ENCODE results near the gene ETFBKMT.
"Not testable (repeated sequence)": the region's sequence is repeated elsewhere in the genome, so short reads cannot be mapped to it uniquely, and the experiment has no call there.

Gene ETFBKMT

GRCh38 chr12:31712877-31713276 is 53.4 kb downstream of the ETFBKMT start (continued):
- TF ChIP-seq ZNF565 (CRISPR knock-in tag; conservative IDR thresholded peaks at IDR 0.05; ENCODE audit: low read depth) (no peak), ESRRG (CRISPR knock-in tag; IDR thresholded peaks at IDR 0.05) (no peak)

GRCh38 chr12:31714406-31715271 is 55.2 kb downstream of the ETFBKMT start:
- ATAC-seq: no peak
- no peak for TF ChIP-seq POU6F1 (CRISPR knock-in tag; IDR thresholded peaks at IDR 0.05; ENCODE audit: borderline replicate concordance, low read depth)
- no peak for TF ChIP-seq ARNTL (CRISPR knock-in tag; IDR thresholded peaks at IDR 0.05; ENCODE audit: borderline replicate concordance, low read depth)
- TF ChIP-seq GLIS3 (CRISPR knock-in tag; IDR thresholded peaks at IDR 0.05): no peak
- no peak for TF ChIP-seq OSR1 (CRISPR knock-in tag; IDR thresholded peaks at IDR 0.05)
- TF ChIP-seq ZNF8 (CRISPR knock-in tag; IDR thresholded peaks at IDR 0.05): no peak

DNA sequence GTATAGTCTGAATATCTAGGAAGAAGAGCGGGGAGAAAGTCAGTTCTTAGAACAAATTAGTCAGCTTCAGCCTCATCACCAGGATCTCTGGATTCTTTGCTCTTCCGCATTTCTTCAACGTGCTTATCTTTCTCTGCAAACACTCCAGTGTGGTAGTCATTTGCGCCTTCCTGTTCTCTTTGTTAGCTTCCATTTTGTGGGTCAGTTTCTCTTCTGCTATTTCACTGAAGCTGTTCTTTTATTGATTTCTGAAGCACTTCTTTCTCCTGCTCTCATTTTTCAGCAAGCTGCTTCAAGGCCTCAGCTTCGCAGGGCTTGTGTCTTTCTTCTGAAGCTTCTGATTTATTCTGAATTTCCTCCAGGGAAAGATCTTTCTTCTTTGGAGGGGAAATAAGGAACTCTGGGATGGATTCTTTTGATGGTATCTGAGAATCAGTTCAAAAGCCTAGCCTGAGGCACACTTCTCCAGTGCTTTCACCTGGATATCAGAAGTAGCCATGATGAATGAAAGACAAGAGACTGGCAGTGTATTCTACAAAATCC is 55.9 kb downstream of the ETFBKMT start:
- no peak for TF ChIP-seq PPARA (CRISPR knock-in tag; IDR thresholded peaks at IDR 0.05; ENCODE audit: borderline replicate concordance)
- no peak for TF ChIP-seq GLIS3 (CRISPR knock-in tag; IDR thresholded peaks at IDR 0.05)
- no peak for TF ChIP-seq RARB (CRISPR knock-in tag; IDR thresholded peaks at IDR 0.05)
- TF ChIP-seq ZNF70 (CRISPR knock-in tag; IDR thresholded peaks at IDR 0.05): no peak
- no peak for TF ChIP-seq SNAI2 (CRISPR knock-in tag; IDR thresholded peaks at IDR 0.05)
- TF ChIP-seq, protein P1, sequence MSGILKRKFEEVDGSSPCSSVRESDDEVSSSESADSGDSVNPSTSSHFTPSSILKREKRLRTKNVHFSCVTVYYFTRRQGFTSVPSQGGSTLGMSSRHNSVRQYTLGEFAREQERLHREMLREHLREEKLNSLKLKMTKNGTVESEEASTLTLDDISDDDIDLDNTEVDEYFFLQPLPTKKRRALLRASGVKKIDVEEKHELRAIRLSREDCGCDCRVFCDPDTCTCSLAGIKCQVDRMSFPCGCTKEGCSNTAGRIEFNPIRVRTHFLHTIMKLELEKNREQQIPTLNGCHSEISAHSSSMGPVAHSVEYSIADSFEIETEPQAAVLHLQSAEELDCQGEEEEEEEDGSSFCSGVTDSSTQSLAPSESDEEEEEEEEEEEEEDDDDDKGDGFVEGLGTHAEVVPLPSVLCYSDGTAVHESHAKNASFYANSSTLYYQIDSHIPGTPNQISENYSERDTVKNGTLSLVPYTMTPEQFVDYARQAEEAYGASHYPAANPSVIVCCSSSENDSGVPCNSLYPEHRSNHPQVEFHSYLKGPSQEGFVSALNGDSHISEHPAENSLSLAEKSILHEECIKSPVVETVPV (CRISPR knock-in tag; IDR thresholded peaks at IDR 0.05): no peak
- no peak for TF ChIP-seq CREB5 (CRISPR knock-in tag; IDR thresholded peaks at IDR 0.05; ENCODE audit: low read depth)
- no peak for TF ChIP-seq BACH2 (CRISPR knock-in tag; IDR thresholded peaks at IDR 0.05; ENCODE audit: borderline replicate concordance)
- no peak for TF ChIP-seq POU6F1 (CRISPR knock-in tag; IDR thresholded peaks at IDR 0.05; ENCODE audit: borderline replicate concordance, low read depth)
- no peak for TF ChIP-seq ZNF565 (CRISPR knock-in tag; conservative IDR thresholded peaks at IDR 0.05; ENCODE audit: low read depth)
- TF ChIP-seq ISL1 (CRISPR knock-in tag; IDR thresholded peaks at IDR 0.05): no peak
- no peak for ATAC-seq

DNA sequence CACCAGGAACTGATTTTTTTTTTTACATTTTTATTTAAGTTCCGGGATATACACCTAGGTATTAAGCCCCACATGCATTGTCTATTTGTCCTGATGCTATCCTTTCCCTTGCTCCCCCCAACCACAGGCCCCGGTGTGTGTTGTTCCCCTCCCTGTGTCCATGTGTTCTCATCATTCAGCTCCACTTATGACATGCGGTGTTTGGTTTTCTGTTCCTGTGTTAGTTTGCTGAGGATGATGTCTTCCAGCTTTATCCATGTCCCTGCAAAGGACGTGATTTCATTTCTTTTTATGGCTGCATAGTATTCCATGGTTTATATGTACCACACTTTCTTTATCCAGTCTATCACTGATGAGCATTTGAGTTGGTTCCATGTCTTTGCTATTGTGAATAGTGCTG is 57.5 kb downstream of the ETFBKMT start:
- ATAC-seq: not testable (repeated sequence)

GRCh38 chr12:31718542-31719198 is 59.2 kb downstream of the ETFBKMT start:
- ATAC-seq: not testable (repeated sequence)

DNA sequence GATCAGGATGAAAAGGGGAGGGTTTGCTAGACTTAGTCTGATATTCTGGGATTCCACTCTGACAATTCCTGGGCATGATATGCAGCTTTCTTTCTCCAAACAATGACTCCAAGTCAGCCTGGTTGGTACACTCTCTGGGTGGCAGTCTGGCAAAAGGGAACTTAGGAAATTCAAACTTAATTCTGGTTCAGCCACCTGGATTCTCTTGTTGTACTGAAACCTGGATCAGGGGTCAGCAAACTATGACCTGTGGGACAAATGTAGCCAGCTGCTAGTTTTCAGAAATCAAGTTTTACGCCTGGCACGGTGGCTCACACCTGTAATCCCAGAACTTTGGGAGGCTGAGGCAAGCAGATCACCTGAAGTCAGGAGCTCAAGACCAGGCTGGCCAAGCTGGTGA is 63.1 kb downstream of the ETFBKMT start:
- ATAC-seq: no peak
- TF ChIP-seq GLIS3 (CRISPR knock-in tag; IDR thresholded peaks at IDR 0.05) (no peak), SNAI2 (CRISPR knock-in tag; IDR thresholded peaks at IDR 0.05) (no peak), ZNF8 (CRISPR knock-in tag; IDR thresholded peaks at IDR 0.05) (no peak), ZNF565 (CRISPR knock-in tag; conservative IDR thresholded peaks at IDR 0.05; ENCODE audit: low read depth) (no peak), ZNF70 (CRISPR knock-in tag; IDR thresholded peaks at IDR 0.05) (no peak), BACH2 (CRISPR knock-in tag; IDR thresholded peaks at IDR 0.05; ENCODE audit: borderline replicate concordance) (no peak), TCF4 (CRISPR knock-in tag; IDR thresholded peaks at IDR 0.05; ENCODE audit: borderline replicate concordance) (no peak), CREB5 (CRISPR knock-in tag; IDR thresholded peaks at IDR 0.05; ENCODE audit: low read depth) (no peak), PPARA (CRISPR knock-in tag; IDR thresholded peaks at IDR 0.05; ENCODE audit: borderline replicate concordance) (no peak), ZFP30 (CRISPR knock-in tag; IDR thresholded peaks at IDR 0.05) (no peak), OSR1 (CRISPR knock-in tag; IDR thresholded peaks at IDR 0.05) (no peak), RARB (CRISPR knock-in tag; IDR thresholded peaks at IDR 0.05) (no peak), ZC3H10 (CRISPR knock-in tag; IDR thresholded peaks at IDR 0.05) (no peak)
- TF ChIP-seq, protein P2, sequence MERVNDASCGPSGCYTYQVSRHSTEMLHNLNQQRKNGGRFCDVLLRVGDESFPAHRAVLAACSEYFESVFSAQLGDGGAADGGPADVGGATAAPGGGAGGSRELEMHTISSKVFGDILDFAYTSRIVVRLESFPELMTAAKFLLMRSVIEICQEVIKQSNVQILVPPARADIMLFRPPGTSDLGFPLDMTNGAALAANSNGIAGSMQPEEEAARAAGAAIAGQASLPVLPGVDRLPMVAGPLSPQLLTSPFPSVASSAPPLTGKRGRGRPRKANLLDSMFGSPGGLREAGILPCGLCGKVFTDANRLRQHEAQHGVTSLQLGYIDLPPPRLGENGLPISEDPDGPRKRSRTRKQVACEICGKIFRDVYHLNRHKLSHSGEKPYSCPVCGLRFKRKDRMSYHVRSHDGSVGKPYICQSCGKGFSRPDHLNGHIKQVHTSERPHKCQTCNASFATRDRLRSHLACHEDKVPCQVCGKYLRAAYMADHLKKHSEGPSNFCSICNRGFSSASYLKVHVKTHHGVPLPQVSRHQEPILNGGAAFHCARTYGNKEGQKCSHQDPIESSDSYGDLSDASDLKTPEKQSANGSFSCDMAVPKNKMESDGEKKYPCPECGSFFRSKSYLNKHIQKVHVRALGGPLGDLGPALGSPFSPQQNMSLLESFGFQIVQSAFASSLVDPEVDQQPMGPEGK (CRISPR knock-in tag; IDR thresholded peaks at IDR 0.05; ENCODE audit: borderline replicate concordance): no peak
